GM21717 (cell line): ENCODE measurements around the gene CASZ1.

Source experiments
- ATAC-seq: cut with Tn5 transposase; IDR thresholded peaks from one replicate; pipeline ENCODE4 v1.9.1; 2021; ENCODE audit warnings: mild to moderate bottlenecking, moderate library complexity; ENCODE audit not compliant: unreplicated experiment

The CASZ1 gene, protein sequence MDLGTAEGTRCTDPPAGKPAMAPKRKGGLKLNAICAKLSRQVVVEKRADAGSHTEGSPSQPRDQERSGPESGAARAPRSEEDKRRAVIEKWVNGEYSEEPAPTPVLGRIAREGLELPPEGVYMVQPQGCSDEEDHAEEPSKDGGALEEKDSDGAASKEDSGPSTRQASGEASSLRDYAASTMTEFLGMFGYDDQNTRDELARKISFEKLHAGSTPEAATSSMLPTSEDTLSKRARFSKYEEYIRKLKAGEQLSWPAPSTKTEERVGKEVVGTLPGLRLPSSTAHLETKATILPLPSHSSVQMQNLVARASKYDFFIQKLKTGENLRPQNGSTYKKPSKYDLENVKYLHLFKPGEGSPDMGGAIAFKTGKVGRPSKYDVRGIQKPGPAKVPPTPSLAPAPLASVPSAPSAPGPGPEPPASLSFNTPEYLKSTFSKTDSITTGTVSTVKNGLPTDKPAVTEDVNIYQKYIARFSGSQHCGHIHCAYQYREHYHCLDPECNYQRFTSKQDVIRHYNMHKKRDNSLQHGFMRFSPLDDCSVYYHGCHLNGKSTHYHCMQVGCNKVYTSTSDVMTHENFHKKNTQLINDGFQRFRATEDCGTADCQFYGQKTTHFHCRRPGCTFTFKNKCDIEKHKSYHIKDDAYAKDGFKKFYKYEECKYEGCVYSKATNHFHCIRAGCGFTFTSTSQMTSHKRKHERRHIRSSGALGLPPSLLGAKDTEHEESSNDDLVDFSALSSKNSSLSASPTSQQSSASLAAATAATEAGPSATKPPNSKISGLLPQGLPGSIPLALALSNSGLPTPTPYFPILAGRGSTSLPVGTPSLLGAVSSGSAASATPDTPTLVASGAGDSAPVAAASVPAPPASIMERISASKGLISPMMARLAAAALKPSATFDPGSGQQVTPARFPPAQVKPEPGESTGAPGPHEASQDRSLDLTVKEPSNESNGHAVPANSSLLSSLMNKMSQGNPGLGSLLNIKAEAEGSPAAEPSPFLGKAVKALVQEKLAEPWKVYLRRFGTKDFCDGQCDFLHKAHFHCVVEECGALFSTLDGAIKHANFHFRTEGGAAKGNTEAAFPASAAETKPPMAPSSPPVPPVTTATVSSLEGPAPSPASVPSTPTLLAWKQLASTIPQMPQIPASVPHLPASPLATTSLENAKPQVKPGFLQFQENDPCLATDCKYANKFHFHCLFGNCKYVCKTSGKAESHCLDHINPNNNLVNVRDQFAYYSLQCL (N-terminal part only)

DNA sequence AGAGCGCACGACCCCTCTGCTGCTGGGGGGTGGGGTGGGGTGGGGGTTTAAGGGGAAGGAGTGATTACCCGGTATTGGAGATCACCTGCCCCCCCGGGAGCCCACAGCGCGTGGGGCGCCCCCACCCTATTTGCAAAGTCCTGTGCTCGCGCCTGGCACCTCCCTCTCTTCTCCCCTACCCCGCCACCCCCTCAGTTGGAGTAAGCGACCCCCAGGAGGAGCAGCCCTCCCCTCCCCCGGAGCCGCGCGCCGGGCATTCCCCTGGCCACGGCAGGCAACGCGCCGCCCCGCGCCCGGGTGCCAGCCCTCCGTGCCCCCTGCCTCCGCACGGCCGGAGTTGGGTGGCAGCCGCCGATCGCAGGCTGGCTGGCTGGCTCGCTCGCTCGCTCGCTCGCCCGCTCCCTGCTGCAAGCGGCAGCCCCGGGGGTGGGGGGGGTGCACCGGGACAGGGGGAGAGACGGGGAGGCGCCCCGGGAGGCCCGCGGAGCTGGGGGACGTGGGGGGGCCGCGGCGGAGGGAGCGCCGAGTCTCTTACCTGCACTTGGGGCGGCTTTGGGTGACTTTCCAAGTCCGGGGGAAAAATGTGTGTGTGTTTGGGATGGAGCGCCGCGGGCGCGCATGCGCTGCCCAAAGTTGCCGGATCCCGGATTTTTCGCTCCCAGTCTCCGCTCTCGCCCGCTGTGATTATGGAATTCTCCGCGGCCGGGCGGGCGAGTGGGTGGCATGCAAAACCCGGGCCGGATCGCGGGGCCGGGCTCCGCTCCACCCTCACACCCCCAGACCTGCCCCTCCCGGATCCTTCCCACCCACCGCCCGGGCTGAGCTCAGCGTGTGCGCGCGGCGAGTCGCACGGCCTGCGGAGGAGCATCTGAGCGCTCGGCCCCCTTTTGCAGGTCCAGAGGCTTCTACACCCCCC, at the start of gene CASZ1:
Gene CASZ1 (minus strand): TSS at position 618 of the 916 bp plus-strand sequence. CDS start 102,757 bp downstream, outside the sequence.
- ATAC-seq: no peak

DNA sequence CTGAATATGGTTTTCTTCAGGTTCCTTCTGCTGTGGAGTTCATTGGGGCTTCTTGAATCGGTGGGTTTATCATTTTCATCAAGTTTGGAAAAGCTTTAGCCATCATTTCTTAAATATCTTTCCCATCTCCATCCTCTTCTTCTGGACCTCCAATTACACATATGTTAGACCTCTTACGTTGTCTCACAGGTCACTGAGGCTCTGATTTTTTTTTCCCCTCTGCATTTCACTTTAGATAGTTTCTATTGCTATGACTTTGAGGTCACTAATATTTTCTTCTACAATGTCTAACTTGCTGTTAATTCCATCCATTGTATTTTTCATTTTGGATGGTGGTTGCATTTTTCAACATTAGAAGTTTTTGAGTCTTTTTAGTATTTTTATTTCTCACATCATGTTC, 47.3 kb upstream of the CASZ1 start:
- no peak for ATAC-seq

DNA sequence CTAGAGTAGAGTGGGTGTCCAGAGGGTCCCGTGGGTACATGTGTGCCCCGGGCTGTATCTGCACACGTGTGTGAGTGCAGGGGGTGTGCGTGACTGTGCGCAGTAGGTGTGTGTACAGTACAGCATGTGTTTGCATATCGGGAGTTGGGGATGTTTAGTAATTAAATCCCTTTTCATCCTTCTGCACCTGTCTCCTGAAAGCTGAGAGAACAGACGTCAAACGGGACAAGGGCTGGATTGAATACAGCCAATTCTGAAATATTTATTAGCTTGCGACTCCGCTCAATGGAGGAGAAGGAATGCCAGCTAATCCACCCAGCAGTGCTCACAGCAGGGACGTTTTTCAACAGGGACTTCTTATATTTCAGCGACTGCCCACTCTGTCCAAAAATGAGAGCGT, 44.7 kb upstream of the CASZ1 start:
- ATAC-seq: no peak

DNA sequence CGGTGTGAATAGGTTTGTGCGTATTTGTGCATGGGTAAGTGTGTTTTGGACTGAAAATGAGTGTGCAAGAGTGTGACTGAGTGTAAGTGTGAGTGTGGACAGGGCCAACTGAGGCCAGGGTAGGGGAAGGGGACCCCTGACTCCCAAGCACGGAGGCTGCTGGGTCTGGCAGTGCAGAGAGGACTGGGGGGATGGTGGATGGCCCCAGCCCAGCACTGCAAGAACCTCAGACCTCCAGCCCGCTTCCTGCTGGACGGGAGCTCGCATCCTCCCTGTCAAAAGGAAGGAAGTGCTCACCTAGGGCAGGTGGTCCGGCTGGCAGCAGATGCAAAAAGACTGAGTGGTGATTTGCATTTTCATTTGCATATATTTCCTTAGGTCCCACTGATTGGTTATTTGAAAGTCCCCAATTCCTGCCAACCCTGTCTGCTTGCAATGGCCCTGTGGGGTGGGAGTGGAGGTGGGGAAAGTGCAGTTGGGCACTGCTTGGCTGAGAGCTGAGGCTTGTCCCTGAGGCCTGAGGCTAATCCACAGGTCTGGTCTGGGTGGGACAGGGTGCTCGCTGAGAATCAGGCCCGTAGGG, 42.8 kb upstream of the CASZ1 start:
- no peak for ATAC-seq

DNA sequence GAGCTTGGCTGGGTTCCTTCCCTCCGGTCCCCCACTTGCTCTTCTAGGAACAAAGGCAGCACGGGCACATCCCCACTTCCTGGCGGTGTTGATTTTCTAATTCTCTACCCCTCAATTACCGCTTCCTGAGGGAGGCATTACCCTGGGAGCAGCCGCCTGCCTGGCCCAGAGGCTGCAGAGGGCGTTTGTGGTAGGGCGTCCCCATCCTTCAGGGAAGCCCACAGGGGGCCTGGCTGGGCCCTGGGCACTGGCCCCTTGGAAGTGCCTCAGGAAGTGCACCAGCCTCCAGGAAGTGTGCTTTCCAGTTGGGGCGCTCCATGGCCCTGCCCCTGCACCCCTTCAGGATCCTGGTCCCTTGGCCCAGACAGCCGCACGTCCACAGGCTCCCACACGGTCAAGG, 42.1 kb upstream of the CASZ1 start:
- ATAC-seq: no peak

DNA sequence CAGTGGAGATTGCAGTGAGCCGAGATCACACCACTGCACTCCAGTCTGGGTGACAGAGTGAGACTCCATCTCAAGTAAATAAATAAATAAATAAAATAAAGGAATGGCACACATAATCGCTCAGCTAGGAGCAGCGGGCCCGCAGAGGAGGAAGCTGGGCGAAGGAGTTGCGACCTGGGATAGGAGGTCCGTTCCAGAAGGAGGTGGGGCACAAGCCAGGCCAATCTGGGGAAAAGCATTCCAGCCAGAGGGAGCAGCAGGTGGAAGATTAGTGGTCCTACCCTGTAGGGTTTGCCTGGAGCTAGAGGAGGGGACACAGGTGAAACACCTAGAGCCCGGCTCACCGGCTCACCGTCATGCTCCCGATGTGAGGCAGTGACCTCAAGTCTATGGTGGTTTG, 40.3 kb upstream of the CASZ1 start:
- no peak for ATAC-seq

DNA sequence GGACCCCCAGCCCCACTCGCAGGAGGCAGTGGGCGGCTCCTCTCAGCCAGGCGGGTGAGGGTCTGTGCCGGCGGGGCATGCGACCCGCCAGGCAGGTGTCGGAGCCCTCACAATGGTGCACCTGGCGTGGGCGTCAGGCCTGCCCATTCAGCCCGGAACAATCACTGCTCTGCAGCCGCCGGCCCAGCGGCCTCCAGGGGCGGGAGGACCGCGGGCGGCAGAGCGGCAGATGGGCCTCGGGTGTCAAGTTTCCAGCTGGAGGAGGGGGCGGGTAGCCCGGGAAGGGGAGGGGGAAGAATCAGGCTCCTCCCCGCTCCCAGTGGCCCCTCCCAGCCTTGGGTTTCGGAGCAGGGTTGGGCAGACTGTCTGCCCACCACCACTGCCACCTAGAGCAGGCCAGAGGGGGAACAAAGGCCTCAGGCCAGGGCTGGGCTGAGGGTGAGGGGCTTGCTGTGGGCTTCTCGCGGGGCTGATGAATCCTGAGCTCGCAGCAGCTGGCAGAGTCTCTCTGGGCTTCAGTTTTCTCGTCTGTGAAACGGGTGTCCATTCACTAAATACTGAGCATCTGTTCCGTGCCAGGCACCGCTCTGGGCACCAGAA, 39.5 kb upstream of the CASZ1 start:
- ATAC-seq: no peak

DNA sequence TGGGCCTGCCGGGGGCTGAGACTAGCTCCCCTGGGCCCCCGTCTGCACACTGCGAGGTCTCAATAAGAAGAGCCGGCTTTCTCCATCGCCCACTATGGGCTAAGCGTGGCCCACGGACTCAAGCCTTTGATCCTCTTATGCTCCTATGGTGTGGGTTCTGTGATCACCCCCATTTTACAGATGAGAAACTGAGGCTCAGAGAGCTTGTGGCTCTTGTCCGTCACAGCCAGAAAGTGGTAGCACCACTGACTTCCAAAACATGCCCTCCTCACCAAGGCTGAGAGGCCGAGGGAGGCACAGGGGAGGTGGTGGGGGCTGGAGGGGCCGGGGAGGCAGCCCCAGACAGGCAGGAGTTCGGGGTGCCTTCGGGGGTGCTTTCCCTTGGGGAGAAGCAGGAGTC, 39.0 kb upstream of the CASZ1 start:
- no peak for ATAC-seq

DNA sequence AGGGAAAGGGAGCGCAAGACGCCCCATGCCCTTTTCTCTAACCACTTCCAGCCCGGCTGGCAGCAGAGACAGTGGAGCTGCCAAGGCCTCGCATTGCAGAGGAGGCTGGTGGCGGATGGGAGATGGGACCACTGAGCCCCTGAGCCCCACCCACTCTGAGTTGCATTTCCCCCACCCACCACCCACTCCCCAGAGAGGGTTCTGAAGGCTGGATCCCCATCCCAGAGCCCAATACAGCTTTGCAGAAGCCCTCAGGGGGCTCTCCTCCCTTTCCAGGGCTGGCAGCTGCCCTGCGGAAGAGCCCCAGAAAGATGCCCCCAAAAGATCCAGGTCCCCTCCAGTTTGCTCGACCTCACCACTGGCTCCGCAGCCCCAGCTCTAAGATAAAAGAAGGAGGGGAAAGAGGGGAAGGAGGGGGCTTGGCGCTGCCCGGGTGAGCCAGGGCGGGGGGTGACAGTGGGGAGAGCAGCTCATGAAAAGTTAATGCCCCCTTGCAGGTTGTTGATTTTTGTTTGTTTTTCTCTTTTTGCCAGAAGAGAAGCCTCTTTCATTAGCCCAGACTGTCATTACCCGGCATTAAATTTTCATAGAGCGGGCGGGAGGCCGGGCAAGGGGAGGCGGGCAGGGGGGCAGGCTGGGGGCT, 38.4 kb upstream of the CASZ1 start:
- ATAC-seq: no peak

DNA sequence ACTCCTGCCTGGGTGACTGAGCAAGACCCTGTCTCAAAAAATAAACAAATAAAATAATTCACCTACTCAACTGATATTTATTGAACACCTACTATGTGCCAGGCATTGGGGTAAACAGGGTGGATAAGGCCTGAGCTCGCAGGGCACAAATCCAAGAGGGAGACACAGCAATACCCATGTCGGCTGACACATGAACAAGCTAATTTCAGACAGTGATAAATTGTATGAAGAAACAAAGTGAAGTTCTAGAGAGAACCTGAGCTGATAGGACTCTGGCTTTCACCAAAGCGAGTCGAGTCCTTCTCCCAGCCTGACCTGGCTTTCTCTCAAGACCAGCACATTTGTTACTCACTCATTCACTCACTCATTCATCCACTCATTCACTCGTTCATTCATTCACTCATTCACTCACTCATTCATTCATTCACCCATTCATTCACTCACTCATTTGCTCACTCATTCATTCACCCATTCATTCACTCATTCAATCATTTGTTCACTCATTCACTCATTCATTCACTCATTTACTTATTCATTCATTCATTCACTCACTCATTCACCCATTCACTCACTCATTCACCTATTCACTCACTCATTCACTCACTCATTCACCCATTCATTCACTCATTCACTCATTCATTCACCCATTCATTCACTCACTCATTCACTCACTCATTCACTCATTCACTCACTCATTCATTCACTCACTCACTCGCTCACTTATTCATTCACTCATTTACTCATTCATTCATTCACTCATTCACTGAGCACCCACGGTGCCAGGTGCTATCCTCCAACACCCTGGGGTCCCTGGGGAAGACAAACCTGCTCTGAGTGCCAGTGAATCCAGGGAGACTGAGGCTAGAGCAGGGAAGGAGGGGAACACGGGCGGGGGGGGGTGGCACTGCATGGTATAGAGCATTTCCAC, 37.4 kb upstream of the CASZ1 start:
- no peak for ATAC-seq

DNA sequence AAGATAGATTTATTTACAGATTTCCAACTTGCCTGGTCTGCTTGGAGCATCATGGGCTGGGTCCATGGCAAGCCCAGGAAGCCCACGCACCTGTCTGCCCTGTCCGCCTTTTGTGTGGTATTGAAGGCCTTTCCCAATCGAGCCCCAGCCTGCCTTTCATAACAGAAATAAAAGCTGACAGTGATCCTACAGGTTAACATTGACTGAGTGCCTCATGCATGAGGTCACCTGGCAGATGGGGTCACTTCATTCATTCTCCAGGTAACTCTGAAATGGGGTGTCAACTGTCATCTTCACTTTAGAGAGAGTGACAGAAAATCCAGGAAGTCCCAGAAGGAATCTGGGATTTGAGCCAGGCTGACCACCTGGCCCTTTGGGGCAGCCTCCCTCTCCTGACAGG, 36.3 kb upstream of the CASZ1 start:
- no peak for ATAC-seq

DNA sequence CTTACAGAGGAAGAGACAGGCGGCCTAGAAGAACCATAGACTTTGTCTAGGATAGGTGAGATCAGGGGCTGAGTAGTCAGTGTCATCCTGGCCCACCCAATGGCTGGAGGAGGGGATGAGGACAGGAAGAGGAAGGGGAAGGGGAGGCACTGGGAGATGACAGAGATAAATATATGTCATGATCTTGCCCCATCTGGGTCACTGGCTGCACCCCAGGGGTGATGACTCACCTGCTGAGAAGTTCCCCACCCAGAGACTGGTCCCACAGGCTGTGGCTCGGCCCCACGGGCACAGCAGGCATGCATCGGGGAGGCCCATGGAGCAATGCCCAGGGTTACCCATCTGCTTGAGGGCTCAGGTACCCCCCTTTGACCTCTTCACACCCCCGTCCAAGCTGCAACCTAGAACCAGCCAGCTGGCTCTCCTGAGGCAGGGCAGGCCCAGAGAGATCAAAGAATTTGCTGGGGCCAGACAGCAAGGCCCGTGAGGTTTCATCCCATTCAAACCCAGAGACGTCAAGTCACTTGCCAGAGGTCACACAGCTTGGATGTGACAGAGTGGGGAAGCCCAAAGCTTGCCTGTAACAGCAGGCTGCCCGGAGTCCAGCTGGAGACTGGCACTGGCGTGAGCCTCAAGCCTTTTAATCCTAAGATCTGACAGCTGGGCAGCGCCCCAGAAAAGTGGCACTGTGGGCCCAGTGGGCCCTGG, 34.7 kb upstream of the CASZ1 start:
- no peak for ATAC-seq

DNA sequence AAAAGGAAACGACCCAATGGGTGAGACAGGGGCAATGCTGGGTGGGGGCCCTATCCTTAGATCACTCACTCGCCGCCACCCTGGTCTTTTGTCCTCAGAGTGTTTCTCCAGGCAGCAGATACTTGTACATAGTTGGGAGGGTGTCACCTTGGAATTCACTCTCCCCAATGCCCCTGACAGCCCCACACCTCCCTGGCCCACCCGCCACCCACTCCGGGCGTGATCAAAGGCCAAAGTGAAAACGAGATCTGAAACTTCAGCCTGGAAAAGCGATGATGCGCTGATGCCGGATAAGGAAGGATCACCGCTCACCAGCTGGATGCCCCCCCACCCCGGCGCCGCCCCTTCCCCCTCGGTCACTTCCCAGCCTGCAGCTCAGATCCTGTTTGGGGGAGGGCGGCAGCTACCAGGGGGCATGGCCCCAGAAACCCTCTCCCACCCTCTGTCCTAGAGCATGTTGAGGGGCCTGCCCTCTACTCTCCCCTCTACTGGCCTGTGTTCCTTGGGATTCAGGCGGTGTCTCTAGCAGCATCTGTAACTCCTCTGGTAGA, 33.6 kb upstream of the CASZ1 start:
- no peak for ATAC-seq

DNA sequence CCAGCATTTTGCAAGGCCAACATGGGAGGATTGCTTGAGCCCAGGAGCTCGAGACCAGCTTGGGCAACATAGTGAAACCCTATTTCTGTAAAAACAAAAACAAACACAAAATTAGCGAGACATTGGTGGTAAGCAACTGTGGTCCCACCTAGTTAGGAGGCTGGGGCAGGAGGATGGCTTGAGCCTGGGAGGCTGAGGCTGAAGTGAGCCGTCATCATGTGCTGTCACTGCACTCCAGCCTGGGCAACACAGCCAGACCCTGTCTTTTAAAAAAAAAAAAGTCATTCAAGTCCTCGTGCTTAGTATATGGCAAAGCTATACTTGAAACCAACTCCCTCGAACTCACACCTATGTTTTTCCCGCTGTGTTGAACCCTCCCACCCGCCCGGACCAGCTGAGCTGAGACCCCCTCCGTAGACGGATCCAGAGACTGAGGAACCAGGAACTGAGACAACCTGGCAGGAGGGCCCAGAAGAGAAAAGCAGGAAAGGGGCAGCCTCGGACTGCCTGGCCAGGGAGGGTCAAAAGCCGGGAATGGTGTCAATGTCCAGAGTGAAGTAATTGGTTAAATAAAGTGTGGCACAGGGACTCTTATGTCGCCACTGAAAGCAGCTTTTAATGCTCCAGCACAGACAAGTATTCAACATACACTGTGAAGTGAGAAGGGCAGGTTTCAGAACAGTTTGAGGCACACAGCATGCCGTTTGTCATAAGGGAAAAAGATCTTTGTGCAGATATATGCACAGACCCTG, 32.8 kb upstream of the CASZ1 start:
- ATAC-seq: no peak

DNA sequence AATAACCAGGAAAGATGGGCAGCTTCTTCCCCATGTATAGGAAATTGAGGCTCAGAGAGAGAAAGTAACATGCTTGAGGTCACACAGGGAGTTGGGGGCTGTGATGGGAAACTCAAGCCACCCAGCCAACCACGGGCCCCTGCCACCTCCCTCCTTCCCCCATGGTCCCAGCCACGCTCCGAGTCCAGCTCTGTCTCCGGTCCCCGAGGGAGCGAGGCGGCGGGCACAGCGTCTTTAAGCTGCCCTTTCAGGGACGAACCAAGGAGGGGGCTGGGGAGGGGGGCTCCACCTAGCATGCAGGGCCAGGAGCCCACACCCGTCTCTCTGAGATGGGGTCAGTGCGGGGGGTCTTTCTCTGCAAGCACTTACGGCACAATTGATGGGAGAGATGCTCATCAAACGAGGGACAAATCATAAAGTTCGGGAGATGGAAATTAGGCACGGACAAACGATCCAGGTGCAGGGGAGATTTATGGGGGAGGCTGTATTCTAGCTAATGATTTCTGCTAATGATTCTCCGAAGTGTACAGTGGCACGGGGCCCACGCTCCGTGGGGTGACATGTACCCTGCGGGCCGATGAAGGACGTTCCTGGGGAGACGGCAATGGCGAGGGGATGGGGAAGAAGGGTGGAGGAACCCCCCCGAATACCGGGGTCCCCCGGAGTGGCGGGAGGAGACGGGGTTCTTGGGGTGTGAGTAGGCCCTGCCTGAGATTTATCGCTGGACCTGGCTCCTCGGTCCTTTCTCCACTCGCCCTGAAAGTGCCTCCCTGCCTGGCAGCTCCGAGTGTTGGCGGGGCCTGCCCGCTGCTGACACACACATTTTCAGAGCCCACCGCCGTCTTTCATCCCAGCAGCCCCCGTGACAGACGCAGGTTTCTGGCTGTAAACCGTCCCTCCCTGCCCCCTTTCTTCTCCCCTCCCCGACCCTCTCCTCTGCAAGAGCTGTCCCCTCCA, 31.2 kb upstream of the CASZ1 start:
- no peak for ATAC-seq
